Islet precursor cell (in vitro differentiated cells): Measurements from ENCODE around the gene GJD3.

ENCODE experiments used
- DNase-seq: peaks from one replicate; pipeline ENCODE4 v3.0.0-alpha.2; 2018

The GJD3 gene

GRCh38 chr17:40351359-40352236 lies 12.9 kb downstream of the GJD3 start:
- no peak for DNase-seq

GRCh38 chr17:40350689-40351358 lies 13.7 kb downstream of the GJD3 start:
- no peak for DNase-seq

- peak; percentile 91 for DNase-seq
Observed at GRCh38 chr17:40349895-40350688, 14.4 kb downstream of the GJD3 start.

GRCh38 chr17:40349477-40349894 lies 15.1 kb downstream of the GJD3 start:
- peak; percentile 76 for DNase-seq

GRCh38 chr17:40348562-40349476 lies 15.7 kb downstream of the GJD3 start:
- no peak for DNase-seq

DNA sequence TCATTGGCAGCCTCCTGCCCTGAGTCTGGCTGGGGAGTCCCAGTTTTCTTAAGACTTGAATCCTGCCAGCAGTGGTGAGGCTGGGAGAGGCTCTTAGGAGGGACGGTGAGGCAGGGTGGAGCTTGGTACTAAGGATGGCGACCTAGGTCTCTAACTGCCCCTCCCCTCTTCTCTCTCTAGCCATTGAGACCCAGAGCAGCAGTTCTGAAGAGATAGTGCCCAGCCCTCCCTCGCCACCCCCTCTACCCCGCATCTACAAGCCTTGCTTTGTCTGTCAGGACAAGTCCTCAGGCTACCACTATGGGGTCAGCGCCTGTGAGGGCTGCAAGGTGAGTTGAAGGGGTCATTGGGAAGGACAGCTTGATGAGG lies 16.4 kb downstream of the GJD3 start:
- no peak for DNase-seq

DNA sequence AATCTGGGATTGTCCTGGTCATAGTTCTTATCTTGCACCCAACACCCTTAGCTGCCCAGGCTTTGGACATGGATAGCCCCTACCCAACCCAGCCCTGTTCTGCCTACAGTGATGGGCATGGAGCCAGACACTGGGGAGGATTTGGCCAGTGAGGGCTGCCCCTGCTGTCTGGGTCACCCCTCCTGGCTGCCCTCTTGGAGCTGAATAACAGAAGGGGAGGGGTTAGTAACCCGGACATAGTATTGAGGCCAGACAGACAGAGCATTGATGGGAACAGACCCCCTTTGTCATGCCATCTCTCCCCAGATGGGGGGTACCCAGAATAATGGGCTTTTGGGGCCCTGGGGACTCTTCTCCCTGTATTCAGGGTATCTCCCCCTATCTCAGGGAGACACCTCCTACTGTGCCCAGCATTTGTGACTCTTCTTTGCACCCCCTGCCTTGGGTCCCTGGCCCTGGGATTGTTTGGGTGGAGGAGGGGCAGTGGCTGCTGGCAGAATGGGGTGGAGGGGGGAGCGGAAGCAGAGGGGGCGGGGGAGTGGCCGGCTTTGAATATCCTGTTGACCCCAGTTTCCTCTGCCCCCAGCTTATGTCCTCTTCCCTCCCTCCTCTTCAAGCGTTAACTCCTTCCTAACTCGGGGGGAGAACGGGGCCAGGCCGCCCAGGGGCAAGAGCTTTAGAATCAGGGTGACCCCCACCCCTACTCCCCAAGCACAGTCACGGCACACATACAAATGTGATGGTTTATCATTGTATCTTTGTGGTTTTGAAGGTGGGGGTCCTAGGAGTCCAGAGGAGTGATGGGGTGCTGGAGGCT lies 17.0 kb downstream of the GJD3 start:
- no peak for DNase-seq

DNA sequence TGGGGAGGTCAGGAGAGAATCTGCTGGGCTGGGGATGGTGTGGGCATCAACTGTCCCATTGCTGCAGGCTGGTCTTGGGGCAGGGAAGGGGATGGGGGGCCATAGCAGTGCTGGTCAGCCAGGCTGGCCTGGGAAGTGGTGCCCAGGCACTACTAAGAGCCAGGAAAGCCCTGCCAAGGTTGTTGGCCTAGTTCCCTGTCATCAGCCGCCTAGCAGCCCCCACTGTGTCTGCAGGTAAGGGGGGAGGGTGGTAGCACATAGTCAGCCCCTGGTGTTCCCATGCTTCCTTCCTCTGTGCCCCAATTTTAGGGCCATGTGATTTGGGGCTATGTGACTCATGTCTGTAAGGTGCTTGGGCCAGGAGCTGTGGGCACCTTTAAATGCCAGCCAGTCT lies 17.8 kb downstream of the GJD3 start:
- no peak for DNase-seq

- DNase-seq = no peak
Observed at GRCh38 chr17:40345994-40346764, 18.4 kb downstream of the GJD3 start.

GRCh38 chr17:40345161-40345993 lies 19.2 kb downstream of the GJD3 start:
- DNase-seq = peak; percentile 94

DNA sequence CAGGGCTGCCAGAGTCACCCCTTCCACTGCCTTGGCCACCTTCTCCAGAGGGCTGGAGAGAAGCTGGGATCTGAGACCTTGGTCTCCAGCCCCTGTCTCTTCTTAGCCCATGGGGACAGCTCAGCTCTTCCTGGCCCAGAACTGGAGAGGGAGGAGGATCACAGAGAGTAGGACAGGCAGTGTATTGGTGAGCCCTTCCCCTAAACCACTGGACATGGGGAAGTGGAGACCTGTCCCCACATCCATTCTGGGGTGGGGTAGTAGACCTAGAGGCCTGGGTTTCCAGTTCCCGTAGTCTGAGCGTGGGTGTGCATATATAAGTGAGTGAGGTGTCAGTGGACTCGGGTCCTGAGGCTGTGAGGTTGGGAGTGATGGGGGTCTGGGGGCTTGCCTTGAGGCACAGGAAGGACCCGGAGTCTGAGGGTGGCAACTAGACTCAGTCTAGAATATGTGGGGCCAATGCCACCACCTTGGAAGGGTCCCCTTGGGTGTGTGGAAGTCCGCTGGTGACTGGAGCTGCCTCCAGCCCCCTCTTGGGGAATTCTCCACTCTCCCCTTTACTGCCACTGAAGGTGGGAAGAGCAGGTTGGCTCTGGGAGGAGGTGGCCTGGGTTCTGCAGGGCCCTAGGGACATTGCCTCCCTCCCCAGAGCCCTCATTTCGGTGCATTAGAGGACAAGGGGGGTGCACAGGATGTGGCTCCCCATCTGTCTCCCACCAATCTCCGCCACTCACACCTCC lies 19.9 kb downstream of the GJD3 start:
- no peak for DNase-seq

DNA sequence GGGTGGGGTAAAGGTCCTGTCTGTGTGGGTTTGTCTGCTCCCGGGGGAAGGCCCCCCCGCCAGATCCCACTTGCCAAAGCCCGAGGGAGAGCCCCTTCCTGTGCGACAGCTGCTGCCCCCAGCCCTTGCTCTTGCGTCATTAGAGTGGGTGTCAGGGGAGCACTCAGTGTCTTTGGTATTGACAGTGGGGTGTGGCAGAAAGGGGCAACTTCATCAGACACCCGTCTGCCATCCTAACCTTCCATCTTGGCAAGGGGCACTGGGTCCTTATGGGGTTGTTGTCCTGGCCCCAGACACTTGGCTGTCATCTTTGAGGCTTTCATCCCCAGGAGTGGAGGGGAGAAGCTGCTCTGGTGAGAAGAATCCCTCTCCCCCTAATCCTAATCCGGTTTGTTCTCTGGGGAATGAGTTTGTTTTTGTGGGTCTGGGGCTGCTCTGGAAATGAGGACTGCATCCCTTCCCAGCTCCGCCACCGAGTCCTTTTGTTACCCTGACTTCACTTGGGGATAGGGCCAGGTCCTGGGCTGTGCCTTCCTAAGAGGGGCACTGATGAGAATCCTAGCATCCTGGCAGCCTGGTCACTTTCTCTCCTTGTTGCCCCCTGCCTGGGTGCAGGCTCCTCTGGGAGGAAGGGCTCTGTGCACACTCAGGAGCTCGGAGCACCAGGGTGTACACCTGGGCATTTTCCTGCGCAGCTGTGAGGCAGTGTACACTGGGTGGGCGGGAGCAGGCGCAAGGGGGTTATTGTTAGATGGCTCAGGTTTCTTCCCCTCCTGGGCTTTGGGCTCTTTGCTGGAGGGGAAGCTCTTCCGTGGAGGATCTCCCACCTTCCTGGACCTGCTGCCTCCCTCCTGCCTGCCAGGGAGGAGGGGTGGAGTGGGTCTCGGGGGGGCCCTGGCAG lies 21.1 kb downstream of the GJD3 start:
- no peak for DNase-seq

DNA sequence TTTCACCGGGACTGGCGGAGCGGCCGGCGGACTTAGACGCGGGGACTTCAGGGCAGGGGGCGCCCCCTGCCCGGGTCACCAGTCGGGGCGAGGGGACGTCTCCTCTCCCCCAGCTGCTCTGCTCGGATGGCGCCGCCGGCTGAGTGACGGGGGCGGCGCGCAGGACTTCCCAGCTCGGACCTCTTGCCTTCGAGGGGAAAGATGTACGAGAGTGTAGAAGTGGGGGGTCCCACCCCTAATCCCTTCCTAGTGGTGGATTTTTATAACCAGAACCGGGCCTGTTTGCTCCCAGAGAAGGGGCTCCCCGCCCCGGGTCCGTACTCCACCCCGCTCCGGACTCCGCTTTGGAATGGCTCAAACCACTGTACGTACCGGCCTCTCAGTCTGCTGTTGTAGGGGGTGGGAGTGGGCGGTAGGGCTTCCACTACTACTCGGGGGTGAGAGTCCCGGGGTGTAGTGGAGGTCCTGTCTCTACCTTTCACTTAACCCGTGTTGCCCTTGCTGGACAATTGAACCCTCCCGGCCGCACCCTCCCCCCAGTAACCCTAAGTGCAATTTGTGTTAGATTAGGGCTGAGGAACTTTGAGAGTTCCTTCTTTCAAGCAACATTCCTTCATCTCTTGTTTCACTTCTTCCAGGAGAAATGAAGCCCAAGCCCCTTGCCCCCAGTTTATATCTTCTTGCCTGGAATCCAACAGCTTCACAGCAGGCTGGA lies 21.9 kb downstream of the GJD3 start:
- DNase-seq = no peak

DNA sequence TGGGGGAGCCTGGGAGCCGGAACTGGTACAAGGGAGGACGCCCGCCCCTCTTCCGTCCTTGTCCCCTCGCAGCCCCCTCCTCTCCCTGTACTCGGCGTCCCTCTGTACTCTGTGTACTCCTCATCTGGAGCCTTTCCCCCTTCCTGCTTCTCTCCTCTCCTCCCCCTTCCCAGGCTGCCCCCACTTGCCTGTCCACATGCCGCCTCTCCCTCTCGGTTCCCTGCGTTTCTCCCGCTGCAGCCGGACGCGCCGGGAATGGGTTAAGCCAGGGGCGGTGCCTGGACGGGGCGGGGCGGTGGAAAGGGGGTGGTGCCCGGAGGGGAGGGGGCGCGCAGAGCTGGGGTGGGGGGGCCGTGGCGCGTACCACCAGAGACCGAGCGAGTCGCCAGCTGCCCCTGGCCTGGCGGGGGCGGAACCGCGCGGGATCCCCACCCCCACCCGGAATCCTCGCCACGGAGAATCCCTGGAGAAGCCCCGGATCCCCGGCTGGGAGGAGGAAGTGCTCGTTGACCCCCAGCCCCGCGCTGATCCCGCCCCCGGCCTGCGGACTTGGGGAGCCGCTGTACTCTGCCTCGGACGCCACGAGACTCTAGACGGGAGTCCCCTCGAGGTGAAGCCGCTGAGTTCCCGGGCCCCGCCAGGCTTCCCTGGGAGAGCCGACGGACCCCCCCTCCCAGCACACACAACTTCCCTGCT lies 22.6 kb downstream of the GJD3 start:
- peak; percentile 95 for DNase-seq

DNA sequence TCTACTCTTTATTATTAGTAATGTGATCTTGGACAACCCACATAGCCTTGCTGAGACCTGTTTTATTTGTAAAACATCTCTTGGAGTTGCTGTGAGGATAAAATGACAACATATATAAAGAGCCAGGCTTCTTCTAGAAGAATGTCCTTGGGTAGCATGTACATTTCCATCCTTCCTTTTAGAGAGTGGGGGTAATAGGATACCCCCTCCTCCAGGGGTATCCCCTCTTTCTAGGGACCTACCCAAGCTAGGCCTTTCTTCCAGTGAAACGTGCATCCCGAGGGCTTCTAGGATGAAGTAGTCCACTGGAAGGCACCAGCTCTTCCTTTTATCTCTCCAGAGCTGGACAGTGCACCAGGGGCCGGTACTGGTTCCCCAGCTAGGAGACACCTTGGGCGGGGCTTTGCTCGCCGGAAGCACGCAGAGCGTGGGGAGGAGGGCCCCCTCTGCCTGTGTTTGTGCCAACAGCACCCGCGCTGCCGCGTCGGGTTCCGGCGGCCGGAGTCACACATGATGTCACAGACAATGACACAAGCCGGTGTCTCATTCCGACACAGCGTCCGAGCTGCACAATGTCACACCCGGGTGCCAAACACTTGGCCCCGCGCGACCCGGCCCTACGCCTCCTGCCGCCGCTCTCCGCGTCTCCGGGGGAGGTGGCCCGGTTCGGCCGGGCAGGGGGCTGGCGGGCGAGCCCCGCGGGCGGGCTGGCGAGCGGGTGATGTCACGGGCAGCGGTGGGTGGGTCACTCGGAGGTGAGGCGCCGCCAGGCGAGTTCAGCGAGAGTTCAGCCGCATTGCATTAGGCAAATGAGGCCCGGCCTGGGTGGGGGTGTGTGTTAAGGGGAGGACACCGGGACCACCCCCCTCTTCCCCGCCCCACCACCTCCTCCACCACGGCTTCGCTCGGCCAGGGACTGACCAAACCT lies 23.4 kb downstream of the GJD3 start:
- peak; percentile 97 for DNase-seq
